Karpas-422 (cell line): ENCODE data around the gene CD36. TPM values are rescaled to one million over a fixed set of nuclear protein-coding genes. Genes with fewer than 3 reads are reported as not detected.

ENCODE experiments used
- DNase-seq: peaks from one replicate; pipeline ENCODE4 v3.0.0-alpha.2; 2015
- H2AFZ ChIP-seq: fragments of 200-600 bp; sonication (generic); 2 replicates; pipeline ENCODE4 v1.6.1; 2014; ENCODE audit warnings: antibody characterized with exemption, low read length, mixed read lengths
- H3K27ac ChIP-seq: fragments of 200-600 bp; sonication (generic); 2 replicates; pipeline ENCODE4 v1.5.1; 2014; ENCODE audit warnings: mild to moderate bottlenecking, low read length, moderate library complexity
- H3K27me3 ChIP-seq: fragments of 200-600 bp; sonication (generic); 2 replicates; pipeline ENCODE4 v1.6.1; 2014; ENCODE audit warnings: low read length, mixed read lengths
- H3K36me3 ChIP-seq: fragments of 200-600 bp; sonication (generic); 2 replicates; pipeline ENCODE4 v1.6.1; 2014; ENCODE audit warnings: low read length, mixed read lengths; ENCODE audit not compliant: insufficient read depth
- H3K4me1 ChIP-seq: fragments of 200-600 bp; sonication (generic); 2 replicates; pipeline ENCODE4 v1.6.1; 2014; ENCODE audit warnings: mild to moderate bottlenecking, low read length, mixed read lengths
- H3K4me2 ChIP-seq: fragments of 200-600 bp; sonication (generic); 2 replicates; pipeline ENCODE4 v1.6.1; 2014; ENCODE audit warnings: low read length, low read depth, mild to moderate bottlenecking; ENCODE audit not compliant: poor library complexity, severe bottlenecking
- H3K4me3 ChIP-seq: fragments of 200-600 bp; sonication (generic); 2 replicates; pipeline ENCODE4 v1.5.1; 2014; ENCODE audit warnings: mild to moderate bottlenecking, antibody characterized with exemption, low read length, mixed read lengths
- H3K79me2 ChIP-seq: fragments of 200-600 bp; sonication (generic); 2 replicates; pipeline ENCODE4 v1.6.1; 2014; ENCODE audit warnings: mild to moderate bottlenecking, low read length, mixed read lengths
- H3K9ac ChIP-seq: fragments of 200-600 bp; sonication (generic); 2 replicates; pipeline ENCODE4 v1.6.0; 2014; ENCODE audit warnings: low read length
- H3K9me2 ChIP-seq: fragments of 200-600 bp; sonication (generic), shearing (Covaris generic); replicated peaks from 2 replicates; pipeline ENCODE4 v1.6.0; 2014; ENCODE audit warnings: mild to moderate bottlenecking, low read length, moderate library complexity; ENCODE audit not compliant: insufficient read depth
- H3K9me3 ChIP-seq: fragments of 300-700, 200-600 bp; sonication (generic); 2 replicates; pipeline ENCODE4 v1.6.1; 2014; ENCODE audit warnings: low read length, mixed read lengths
- H4K20me1 ChIP-seq: fragments of 200-600 bp; sonication (generic); 2 replicates; pipeline ENCODE4 v1.6.1; 2014; ENCODE audit warnings: mild to moderate bottlenecking, antibody characterized with exemption, low read length, low read depth; ENCODE audit not compliant: insufficient read depth
- small RNA-seq: library from RNA; depleted of rRNA; stranded (forward); fragments of <200 nt; gene quantifications from one replicate; pipeline ENCODE3, GENCODE V24; 2014
- total RNA-seq: library from RNA; depleted of rRNA; stranded (reverse); fragments of >200 nt; shearing (Covaris generic); gene quantifications from 2 replicates; pipeline ENCODE4 v1.2.3, GENCODE V29; 2014; ENCODE audit warnings: low replicate concordance; rRNA removed

CD36 gene
- total RNA-seq, 1 experiment from 2014 or later, result not detected

GRCh38 chr7:80724249-80724871 is 85.9 kb downstream of the CD36 start:
- Histone ChIP-seq H3K4me3 (no peak overlapping the region), H3K9ac (no peak overlapping the region), H3K27me3 (no peaks in the 10 kb centered on the region), H3K9me2 (no peaks in the 10 kb centered on the region), H3K36me3 (no peaks in the 10 kb centered on the region), H3K27ac (no peak overlapping the region), H3K4me2 (no peak overlapping the region), H4K20me1 (no peaks in the 10 kb centered on the region), H3K4me1 (no peaks in the 10 kb centered on the region), H2AFZ (no peak overlapping the region), H3K79me2 (no peaks in the 10 kb centered on the region), H3K9me3 (peaks cover 9% of the 10 kb centered on the region)
- no peak for DNase-seq

- H3K9ac ChIP-seq, result no peak overlapping the region
- no peak for DNase-seq
- H3K27ac ChIP-seq, result no peak overlapping the region
Measured at GRCh38 chr7:80725181-80725611, 86.8 kb downstream of the CD36 start.

More at GRCh38 chr7:80725181-80725611, 86.8 kb downstream of the CD36 start:
- no peaks in the 10 kb centered on the region for H4K20me1 ChIP-seq
- no peaks in the 10 kb centered on the region for H3K9me2 ChIP-seq
- H3K4me2 ChIP-seq, result no peak overlapping the region
- H3K9me3 ChIP-seq, result peaks cover 9% of the 10 kb centered on the region; the same call in 1 of the 2 replicates
- no peaks in the 10 kb centered on the region for H3K79me2 ChIP-seq
- H3K36me3 ChIP-seq, result no peaks in the 10 kb centered on the region
- no peaks in the 10 kb centered on the region for H3K4me1 ChIP-seq
- no peak overlapping the region for H2AFZ ChIP-seq
- no peaks in the 10 kb centered on the region for H3K27me3 ChIP-seq
- H3K4me3 ChIP-seq, result no peak overlapping the region

Small RNA genes within 50 kb of the gene (small RNA-seq; reads per million reads assigned to genes)
- not detected for gene AC073850.1

Other genes with a start within 250 kb of the CD36 start
- 0.26 and 0.43 TPM in 2 replicates for gene GNAT3, start 126.6 kb upstream of the CD36 start, total RNA-seq